ENCODE results near the gene CACNA2D1. TPM values are rescaled to one million over a fixed set of nuclear protein-coding genes. Genes with fewer than 3 reads are reported as not detected.
"Not testable (repeated sequence)": the region's sequence is repeated elsewhere in the genome, so short reads cannot be mapped to it uniquely, and the experiment has no call there.

Gene CACNA2D1
- total RNA-seq, 4 donors from 2014 or later, result 30.6 to 60.0 (median 45.7) TPM

DNA sequence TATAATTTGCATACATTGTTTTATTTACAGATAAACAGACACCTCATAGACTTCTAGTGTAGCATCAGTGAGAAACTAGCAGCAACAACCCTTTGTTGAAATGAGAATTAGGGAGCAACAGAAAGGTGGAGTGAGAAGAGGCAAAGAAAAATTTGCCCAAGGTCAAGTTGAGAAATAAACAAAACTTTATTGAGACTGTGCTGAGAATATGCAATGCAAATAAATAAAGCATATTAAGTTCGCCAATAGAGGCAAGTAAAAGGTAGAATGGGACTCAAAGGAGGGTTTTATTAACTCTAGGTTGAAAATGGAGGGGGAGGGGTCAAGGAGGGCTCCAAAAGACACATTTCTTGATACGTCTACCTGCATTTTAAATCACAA is 49.7 kb downstream of the CACNA2D1 start:
- no peak for TF ChIP-seq POLR2A (IDR thresholded peaks at IDR 0.05; ENCODE audit: low read depth)
- no peak for TF ChIP-seq POLR2AphosphoS5 (IDR thresholded peaks at IDR 0.05)
- TF ChIP-seq, protein P1, sequence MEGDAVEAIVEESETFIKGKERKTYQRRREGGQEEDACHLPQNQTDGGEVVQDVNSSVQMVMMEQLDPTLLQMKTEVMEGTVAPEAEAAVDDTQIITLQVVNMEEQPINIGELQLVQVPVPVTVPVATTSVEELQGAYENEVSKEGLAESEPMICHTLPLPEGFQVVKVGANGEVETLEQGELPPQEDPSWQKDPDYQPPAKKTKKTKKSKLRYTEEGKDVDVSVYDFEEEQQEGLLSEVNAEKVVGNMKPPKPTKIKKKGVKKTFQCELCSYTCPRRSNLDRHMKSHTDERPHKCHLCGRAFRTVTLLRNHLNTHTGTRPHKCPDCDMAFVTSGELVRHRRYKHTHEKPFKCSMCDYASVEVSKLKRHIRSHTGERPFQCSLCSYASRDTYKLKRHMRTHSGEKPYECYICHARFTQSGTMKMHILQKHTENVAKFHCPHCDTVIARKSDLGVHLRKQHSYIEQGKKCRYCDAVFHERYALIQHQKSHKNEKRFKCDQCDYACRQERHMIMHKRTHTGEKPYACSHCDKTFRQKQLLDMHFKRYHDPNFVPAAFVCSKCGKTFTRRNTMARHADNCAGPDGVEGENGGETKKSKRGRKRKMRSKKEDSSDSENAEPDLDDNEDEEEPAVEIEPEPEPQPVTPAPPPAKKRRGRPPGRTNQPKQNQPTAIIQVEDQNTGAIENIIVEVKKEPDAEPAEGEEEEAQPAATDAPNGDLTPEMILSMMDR (IDR thresholded peaks at IDR 0.05), result no peak
- H3K36me3 ChIP-seq, result no peaks in the 10 kb centered on the region
- intact Hi-C loops (cut with DNase I), result no loop called here
- no peaks in the 10 kb centered on the region for H3K9me3 ChIP-seq
- WGBS, result 93% methylated on average over 2 of the region's 2 CpGs
- H3K4me3 ChIP-seq, result no peak overlapping the region
- no peak overlapping the region for H3K27ac ChIP-seq (replicated peaks in 1 of 4)
- no peaks in the 10 kb centered on the region for H3K27me3 ChIP-seq
- DNase-seq (ENCODE audit: extremely low spot score), result no peak
- H3K4me1 ChIP-seq, result peaks cover 0 to 8% (median 0%) of the 10 kb centered on the region in 4 donors

DNA sequence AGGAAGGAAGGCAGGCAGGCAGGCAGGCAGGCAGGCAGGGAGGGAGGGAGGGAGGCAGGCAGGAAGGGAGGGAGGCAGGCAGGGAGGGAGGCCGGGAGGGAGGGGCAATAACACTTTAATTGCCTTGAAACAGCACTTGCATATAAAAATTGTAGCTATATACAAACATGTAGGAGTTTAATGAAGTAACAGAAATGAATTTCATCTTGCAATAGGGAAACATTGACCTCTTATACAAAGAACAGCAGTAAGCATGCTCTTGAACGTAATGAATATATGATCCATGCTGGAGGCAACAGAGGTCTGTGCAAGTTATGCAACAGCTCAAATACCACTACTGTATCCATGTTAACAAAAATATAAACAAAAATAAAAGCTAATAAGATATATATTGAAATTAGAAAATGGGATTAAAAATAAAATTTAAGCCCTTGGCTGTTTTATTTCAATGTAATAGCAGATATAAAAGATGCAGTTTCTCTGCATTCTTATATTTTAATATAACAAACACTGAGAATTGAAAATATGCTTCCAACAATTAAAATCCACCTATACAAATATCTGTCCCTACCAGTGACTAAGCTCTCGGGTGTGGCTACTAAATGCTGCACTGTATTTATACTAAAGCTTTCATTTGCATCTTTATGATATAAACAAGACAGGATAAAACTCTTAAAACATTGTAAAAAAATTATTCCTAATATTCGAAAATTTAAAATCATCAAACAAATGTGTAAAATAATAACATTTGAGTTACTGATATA is 50.3 kb downstream of the CACNA2D1 start:
- Histone ChIP-seq H3K4me1 (peaks cover 0 to 13% (median 0%) of the 10 kb centered on the region in 4 donors), H3K9me3 (no peaks in the 10 kb centered on the region), H3K27me3 (no peaks in the 10 kb centered on the region), H3K27ac (replicated peaks in 1 of 4) (no peak overlapping the region), H3K4me3 (no peak overlapping the region), H3K36me3 (no peaks in the 10 kb centered on the region)
- WGBS, result 88% methylated on average over 4 of the region's 4 CpGs
- no peak for TF ChIP-seq POLR2A (IDR thresholded peaks at IDR 0.05; ENCODE audit: low read depth)
- TF ChIP-seq, protein P1 (IDR thresholded peaks at IDR 0.05), result no peak
- TF ChIP-seq EP300 (IDR thresholded peaks at IDR 0.05), result no peak
- TF ChIP-seq POLR2AphosphoS5 (IDR thresholded peaks at IDR 0.05), result no peak
- intact Hi-C loops (cut with DNase I), result no loop called here
- DNase-seq (ENCODE audit: extremely low spot score), result no peak

DNA sequence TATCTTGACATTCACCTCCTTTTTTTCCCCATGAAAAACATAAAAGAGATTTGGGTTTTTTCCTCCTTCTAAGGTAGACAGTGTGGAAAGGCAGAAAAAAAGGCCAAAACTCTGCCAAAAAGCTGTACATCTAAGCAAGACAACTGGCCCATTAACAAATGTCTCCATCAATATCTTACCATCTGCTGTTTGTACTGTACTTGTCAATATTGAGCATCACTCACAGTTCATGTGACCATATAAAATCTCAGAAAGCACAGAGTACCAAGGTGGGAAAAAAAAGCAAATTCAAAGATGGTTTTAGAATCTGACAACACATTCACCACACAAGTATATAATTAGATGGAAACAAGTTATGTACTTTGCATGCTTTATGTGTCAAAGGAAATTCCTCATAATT is 52.6 kb downstream of the CACNA2D1 start:
- no peaks in the 10 kb centered on the region for H3K27me3 ChIP-seq
- H3K4me1 ChIP-seq, result peaks cover 0 to 14% (median 0%) of the 10 kb centered on the region in 4 donors
- DNase-seq (ENCODE audit: extremely low spot score), result no peak
- intact Hi-C loops (cut with DNase I), result no loop called here
- no peak overlapping the region for H3K27ac ChIP-seq (replicated peaks in 1 of 4)
- H3K9me3 ChIP-seq, result no peaks in the 10 kb centered on the region
- H3K36me3 ChIP-seq, result no peaks in the 10 kb centered on the region
- TF ChIP-seq, protein P1 (IDR thresholded peaks at IDR 0.05), result no peak
- no peak for TF ChIP-seq POLR2A (IDR thresholded peaks at IDR 0.05; ENCODE audit: low read depth)
- TF ChIP-seq EP300 (IDR thresholded peaks at IDR 0.05), result no peak
- TF ChIP-seq POLR2AphosphoS5 (IDR thresholded peaks at IDR 0.05), result no peak
- H3K4me3 ChIP-seq, result no peak overlapping the region

DNA sequence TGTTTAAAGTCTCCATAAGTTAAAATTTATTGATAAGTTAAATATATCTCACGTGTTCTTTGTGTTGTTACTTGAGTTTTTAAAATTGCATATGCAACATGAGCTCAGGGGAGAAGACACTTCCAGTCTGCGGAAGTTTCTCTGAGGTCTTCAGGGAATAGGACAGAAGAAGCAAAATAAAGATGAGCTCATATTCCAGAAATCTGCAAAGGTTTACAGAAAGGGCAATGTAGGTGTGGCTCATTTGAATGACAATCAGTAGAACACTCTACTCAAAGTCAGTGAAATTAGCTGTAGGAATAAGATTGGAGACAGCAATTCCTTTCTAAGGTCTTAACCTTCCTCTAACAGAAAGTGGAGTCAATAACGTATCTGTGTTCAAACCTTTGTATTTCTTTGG is 53.7 kb downstream of the CACNA2D1 start:
- Histone ChIP-seq H3K4me3 (no peak overlapping the region), H3K27me3 (no peaks in the 10 kb centered on the region), H3K36me3 (no peaks in the 10 kb centered on the region), H3K9me3 (no peaks in the 10 kb centered on the region), H3K4me1 (peaks cover 0 to 14% (median 0%) of the 10 kb centered on the region in 4 donors), H3K27ac (replicated peaks in 1 of 4) (no peak overlapping the region)
- TF ChIP-seq EP300 (IDR thresholded peaks at IDR 0.05) (no peak), POLR2AphosphoS5 (IDR thresholded peaks at IDR 0.05) (no peak), POLR2A (IDR thresholded peaks at IDR 0.05; ENCODE audit: low read depth) (no peak)
- TF ChIP-seq, protein P1 (IDR thresholded peaks at IDR 0.05), result no peak
- WGBS, result 82% methylated on average over 3 of the region's 3 CpGs
- DNase-seq (ENCODE audit: extremely low spot score), result no peak
- intact Hi-C loops (cut with DNase I), result no loop called here

DNA sequence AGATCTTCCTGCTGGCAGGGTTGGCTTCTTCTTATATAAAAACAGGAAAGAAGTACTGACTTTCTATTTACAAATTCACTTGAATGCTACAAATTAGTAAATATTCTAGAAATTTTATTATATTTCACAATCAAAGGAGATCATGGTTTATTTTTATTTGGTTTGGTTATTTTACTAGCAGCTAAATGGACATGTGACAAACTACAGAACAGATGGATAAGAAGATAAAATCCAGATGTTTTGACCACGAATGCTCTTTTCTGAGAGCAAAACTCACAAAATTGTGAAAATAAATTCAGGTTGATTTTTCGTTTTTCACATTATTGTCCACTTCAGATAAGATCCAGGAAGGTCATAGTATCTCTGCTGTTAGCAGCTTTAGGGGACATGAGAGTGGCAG is 55.4 kb downstream of the CACNA2D1 start:
- TF ChIP-seq, protein P1 (IDR thresholded peaks at IDR 0.05), result no peak
- TF ChIP-seq POLR2A (IDR thresholded peaks at IDR 0.05; ENCODE audit: low read depth), result no peak
- no peak for TF ChIP-seq EP300 (IDR thresholded peaks at IDR 0.05)
- TF ChIP-seq POLR2AphosphoS5 (IDR thresholded peaks at IDR 0.05), result no peak
- Histone ChIP-seq H3K27ac (replicated peaks in 1 of 4) (no peak overlapping the region), H3K27me3 (no peaks in the 10 kb centered on the region), H3K4me3 (no peak overlapping the region), H3K4me1 (peaks cover 0 to 14% (median 2%) of the 10 kb centered on the region in 4 donors), H3K36me3 (no peaks in the 10 kb centered on the region), H3K9me3 (no peaks in the 10 kb centered on the region)
- 61% methylated on average over 2 of the region's 2 CpGs for WGBS
- intact Hi-C loops (cut with DNase I), result no loop called here
- no peak for DNase-seq (ENCODE audit: extremely low spot score)

DNA sequence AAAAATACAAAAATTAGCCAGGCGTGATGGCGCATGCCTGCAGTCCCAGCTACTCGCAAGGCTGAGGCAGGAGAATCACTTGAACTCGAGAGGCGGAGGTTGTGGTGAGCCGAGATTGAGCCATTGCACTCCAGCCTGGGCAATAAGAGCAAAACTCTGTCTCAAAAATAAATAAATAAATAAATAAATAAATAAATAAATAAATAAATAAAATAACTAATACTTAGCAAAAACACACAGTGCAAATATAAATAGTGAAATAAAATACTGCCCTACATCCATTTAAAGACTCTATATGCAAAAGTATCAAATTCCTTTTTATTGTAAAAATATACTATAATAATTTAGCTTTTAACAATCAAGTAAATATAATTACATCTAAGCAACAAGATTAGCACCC is 57.0 kb downstream of the CACNA2D1 start:
- WGBS, result 97% methylated on average over 6 of the region's 6 CpGs

More for the DNA sequence above, 57.0 kb downstream of the CACNA2D1 start:
- intact Hi-C loops (cut with DNase I); DNase-seq (ENCODE audit: extremely low spot score); H3K27ac ChIP-seq (replicated peaks in 1 of 4); H3K36me3 ChIP-seq; H3K4me3 ChIP-seq; H3K27me3 ChIP-seq; H3K9me3 ChIP-seq: not testable (repeated sequence)
- peaks cover 0 to 14% (median 4%) of the 10 kb centered on the region in 4 donors for H3K4me1 ChIP-seq
